HT-29 (cell line): ENCODE data around the gene TSC2. TPM values are rescaled to one million over a fixed set of nuclear protein-coding genes. Genes with fewer than 3 reads are reported as not detected.
"Not testable (repeated sequence)": the region's sequence is repeated elsewhere in the genome, so short reads cannot be mapped to it uniquely, and the experiment has no call there.

Experiments used
- DNase-seq: peaks from one replicate; pipeline ENCODE4 v3.0.0-alpha.2; 2015; ENCODE audit warnings: low spot score
- total RNA-seq: library from RNA; depleted of rRNA; stranded (reverse); fragments of >200 nt; shearing (Covaris generic); gene quantifications from 2 replicates; pipeline ENCODE4 v1.2.3, GENCODE V29; 2014

TSC2 gene
- total RNA-seq, 1 experiment from 2014 or later = 85.0 TPM

DNA sequence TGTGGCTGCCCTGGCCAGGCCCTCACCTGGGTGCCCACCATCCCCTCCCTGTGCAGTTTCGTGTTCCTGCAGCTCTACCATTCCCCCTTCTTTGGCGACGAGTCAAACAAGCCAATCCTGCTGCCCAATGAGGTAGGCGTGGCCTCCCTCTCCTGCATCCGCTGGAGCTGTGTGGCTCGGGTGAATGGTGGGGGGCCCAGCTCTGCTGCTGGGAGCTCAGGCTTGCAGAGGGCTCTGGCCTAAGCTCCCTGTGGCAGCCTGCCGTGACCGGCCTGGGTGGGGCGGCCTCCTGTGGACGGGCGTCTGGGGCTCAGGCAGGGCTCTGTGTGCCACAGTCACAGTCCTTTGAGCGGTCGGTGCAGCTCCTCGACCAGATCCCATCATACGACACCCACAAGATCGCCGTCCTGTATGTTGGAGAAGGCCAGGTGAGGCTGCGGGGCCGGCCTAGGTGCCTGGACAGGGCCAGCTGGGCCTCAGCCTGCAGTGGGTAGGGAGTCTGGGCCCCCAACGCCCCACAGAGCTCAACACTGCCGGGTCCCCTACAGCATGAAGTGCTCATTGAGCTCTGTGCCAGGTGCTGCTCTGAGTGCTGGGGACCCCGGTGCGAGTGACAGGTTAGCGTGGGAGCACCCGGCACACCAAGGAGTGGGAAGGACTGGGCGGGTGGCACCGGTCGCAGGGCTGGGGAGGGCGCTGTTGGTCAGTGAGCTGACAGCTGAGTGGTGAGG, 37.3 kb downstream of the TSC2 start:
- DNase-seq = no peak

DNA sequence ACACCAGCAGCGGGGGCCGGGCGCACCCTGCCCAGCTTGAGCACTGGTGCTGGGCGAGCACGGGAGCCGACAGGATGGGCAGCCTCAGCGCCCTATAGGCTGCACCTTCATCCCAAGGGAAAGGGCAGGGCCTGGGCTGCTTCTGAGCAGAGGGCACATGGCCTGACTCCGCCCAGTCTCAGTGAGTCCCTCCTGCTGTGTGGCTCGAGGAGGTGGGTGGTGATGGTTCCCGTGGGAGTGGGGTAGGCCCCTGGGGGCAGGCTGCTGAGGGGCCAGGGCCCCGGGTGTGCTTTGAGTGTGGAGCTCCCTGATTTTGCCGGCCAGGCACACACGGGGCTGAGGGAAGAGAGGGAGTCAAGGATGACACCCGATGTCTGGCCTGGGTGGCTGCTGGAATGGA, 37.9 kb downstream of the TSC2 start:
- DNase-seq = no peak

GRCh38 chr16:2086106-2086742, 38.4 kb downstream of the TSC2 start:
- DNase-seq = no peak

GRCh38 chr16:2086812-2087747, 39.3 kb downstream of the TSC2 start:
- DNase-seq = no peak

GRCh38 chr16:2087748-2088631, 40.2 kb downstream of the TSC2 start:
- no peak for DNase-seq

DNA sequence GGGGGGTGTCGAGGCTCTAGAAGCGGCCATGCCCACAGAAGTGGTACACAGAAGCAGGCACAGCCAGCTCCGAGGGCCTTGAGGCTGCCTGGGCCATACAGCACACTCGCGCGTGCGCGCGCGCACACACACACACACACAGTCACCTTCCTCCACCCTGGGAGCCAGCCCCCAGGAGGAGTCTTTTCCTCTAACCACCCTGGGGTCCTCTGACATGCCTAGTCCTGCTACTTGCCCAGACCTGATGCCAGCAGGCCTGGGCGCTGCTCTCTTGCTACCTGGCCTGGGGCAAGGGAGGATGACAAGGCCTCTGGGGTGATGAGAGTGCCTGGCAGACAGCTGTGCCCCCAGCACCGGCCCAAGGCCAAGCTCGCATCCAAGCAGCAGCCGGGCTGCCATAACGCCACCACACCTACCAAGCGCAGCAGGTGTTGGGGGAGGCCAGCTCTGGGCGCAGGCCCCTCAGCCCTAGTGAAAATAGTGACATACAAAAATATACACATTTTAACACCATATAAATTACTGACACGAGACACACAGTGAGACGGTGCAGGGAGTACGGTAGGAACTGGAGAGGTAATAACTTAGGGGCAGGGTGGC, 41.1 kb downstream of the TSC2 start:
- no peak for DNase-seq

DNA sequence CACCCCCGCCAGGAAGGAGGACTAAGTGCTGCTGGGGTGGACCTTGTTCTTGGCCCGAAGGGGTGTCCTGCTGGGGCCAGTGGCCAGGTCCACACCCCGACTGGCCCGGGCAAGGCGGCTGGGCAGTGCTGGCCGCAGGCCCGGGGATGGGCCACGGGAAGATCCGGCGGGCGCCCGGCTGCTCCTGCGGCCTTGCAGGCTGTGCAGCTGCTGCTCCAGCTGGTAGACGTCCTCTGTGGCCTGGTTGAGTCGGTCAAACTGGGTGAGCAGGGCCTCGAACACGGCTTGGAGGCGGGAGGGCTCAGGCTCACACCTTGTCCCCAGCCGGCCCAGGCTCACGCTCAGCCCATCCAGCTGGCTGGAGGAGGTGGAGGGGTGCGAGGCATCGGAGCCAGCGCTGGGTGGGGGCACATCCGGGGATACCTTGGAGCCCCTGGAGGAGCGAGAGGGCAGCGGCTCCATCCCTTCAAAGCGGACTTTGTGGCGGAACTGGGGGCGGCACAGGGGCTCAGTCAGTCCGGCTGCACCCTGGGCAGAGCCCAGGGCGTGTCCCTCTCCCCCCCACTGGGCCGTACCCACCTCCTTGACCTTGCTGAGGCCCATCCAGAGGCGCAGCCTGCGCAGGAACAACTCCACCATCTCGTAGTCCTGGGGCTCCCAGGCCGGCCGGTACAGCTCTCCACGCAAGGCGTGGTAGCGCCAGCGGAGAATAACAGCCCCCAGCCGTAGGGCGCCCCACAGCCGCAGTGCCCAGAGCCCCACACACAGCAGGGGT, 42.1 kb downstream of the TSC2 start:
- no peak for DNase-seq

DNA sequence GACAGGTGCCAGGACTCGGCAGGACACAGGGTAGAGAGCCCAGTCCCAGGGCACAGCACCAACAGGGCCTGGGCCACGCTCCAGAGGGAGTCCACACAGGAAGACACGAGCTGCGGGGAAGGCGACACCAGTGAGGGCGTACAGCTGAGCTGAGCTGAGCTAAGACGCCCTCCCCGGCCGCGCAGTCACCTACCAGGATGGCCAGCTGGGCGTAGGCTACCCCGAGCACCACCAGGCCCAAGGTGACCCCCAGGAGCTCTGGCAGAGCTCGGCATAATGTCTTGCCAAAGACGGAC, 42.6 kb downstream of the TSC2 start:
- no peak for DNase-seq

DNA sequence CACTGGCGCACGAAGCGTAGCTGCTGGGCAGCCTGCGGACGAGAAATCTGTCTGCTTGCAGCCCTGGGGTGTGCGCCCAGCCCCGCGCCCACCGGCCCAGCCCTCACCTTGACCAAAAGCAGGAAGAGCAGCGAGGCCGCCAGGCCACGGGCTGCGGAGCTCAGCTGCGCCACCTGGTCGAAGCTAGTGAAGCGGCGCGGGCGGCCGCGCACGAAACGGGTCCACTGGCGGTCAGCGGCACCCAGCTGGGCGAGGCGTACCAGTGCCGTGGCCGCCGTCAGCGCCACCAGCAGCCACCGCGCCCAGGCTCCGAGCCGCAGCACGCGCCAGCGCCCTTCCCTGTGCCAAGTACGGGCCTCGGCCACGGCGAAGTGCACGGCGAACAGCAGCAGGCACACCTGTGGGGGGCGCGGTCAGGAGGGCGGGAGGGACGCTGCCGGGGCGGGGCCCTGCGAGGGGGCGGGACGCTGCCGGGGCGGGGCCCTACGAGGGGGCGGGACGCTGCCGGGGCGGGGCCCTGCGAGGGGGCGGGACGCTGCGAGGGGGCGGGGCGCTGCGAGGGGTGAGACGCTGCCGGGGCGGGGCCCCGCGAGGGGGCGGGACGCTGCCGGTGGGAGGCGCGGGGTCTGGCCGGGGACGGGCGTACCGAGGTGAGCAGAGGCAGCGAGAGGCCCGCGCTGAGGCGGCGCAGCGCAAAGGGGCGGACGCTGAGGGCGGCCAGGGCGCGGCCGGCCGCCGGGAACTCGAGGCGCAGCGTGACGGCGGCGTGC, 43.2 kb downstream of the TSC2 start:
- peak; percentile 87 for DNase-seq

DNA sequence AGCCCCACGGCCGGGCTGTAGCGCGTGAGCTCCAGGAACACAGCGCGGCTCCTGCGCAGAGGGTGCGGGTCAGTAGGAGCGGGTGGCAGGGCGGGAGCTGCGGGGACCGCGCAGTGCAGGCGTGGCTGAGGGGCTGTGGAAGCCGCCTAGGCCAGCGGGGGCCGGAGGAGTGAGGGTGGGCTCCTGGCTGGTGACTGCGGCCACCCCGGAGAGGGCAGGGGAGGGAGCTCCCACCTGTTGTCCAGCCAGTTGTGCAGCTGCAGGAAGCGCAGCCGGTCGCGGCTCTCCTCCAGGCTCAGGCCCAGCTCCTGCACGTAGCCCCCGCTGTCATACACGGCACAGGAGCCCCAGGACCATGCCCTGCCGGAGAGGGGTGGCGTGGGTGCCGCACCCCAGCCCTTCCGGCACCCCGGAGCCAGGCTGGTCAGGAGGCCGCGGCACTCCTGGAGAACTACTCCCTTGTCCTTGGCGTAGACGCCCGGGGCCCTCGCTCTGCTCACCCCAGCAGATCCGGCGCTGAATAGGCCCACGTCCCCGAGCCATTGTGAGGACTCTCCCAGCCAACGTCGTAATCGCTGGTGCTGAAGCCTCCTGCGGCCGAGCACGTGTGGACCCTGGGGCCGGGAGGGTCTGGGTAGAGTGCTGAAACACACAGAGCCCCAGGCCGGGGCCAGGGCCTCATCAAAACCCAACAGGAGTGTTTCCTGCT, 43.9 kb downstream of the TSC2 start:
- peak; percentile 56 for DNase-seq

GRCh38 chr16:2092256-2092620, 44.5 kb downstream of the TSC2 start:
- DNase-seq = peak; percentile 73

DNA sequence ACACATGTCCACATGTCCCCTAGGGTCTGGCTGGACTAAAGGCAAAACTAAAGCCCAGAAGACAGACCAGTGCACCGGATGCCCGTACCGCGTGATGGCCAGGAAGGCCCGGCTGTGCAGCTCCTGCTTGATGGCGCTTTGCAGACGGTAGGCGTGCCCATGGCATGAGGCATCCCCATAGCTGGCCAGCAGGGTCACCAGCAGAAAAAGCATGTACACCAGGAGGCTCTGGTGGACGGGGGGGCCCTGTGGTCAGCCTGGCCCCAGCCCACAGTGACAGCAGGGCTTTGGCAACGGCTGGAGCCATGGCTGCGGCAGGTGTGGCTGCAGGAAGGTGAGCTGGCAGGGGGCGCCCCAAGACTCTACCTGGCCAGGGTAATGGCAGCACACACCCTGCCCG, 45.1 kb downstream of the TSC2 start:
- no peak for DNase-seq

DNA sequence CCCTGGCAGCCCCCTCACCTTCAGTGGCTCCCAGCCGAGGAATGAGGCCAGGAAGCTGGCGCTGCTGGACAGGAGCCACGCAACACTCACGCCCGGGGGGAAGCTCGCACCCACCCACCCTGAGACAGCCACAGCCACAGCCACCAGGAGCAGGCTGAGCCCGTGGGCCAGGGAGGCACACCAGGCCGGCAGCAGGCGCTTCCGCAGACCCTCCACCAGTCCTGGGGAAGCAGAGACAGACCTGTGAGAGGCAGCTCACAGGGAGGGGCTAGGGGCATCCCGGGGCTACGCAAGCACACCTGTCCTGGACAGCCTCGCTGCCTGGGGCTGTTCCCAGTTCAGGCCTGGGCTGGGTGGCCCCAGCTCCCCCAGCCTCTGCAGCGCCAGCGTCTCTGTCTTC, 46.0 kb downstream of the TSC2 start:
- DNase-seq = no peak

DNA sequence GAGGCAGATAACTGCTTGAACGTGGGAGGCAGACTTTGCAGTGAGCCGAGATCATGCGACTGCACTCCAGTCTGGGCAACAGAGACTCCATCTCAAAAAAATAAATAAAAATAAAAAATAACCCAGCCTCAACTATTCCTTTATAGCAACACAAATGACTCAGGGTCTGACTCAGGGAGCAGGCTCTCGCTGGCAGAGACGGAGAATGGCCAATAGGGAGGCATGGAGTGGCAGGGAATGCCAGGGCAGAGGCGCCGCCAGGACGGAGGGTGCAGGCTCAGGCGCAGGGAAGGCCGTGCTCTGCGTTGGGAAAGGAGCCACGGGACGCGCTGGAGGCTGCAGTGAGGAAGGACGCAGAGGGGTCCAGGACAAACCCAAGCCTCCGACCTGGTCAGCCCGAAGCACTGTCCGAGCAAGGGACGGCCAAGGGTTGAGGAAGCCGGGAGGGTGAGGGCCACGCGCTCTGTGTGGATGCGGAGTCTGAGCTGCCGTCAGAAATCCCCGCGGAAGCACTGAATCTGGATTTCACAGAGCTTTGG, 47.6 kb downstream of the TSC2 start:
- no peak for DNase-seq

DNA sequence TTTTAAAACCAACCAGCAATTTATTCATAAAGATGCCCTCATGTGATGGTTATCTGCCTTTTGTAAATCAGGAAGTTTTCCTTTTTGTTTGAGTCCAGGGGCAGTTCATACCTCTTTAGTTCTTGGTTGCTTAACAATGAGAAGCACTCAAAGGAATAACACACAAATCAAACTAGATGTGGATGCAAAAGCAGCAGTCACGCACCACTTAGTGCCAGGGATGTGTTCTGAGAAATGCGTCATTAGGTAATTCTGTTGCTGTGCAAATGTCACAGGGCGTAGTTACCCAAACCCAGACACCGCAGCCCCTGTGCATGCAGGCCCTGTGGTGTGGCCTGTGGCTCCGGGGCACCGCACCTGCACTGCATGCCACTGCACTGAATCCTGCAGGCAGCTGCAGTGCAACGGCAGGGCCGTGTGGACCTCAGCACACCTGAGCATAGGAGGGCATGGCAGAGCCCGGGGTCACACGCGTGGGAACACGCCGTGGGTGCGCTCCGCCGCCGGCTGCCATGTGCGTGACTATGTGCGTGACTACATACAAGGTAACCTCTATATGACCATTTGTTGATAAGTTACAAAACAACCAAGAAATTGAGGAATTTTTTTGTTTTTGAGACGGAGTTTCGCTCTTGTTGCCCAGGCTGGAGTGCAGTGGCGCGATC, 48.3 kb downstream of the TSC2 start:
- no peak for DNase-seq

DNA sequence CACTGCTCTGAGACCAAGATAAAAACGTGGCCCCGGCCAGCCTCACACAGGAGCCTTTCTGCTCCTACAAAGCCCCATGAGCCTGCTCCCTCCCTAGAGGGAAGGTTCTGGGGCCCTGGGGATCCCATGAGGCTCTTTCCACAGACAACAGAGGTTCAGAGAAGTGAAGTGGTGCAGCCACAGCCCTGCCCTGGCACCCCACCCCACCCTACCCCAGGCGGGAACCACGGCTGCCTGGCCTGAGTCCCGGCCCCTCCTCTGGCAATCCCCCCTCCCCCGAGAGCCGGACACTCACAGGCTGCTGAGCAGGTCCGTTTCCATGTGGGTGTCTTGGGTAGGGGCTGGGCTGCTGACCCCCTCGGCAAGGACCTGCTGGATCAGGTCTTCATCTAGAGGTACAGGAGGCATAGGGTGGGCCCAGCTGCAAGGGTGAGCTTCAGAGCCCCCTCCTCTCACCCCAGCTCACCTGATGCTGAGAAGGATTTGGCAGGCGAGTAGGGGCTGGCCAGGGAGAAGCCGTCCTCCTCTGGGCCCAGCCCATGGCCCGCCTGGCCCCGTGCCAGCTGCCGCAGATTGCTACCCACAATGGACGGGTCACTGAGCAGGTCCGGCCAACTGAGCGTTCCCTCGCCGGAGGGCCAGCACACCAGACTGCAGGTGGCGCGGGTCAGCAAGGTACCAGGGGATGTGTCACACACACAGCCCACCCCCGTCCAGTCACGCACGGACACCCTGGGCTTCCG, 49.2 kb downstream of the TSC2 start:
- no peak for DNase-seq

- not testable (repeated sequence) for DNase-seq
Observed at GRCh38 chr16:2097689-2098088, 49.9 kb downstream of the TSC2 start.
